Sigmoid colon (tissue), 7 donors: Measurements from ENCODE around the gene C14orf119. TPM values are rescaled to one million over a fixed set of nuclear protein-coding genes. Genes with fewer than 3 reads are reported as not detected.
A peak's percentile ranks its signal among the peaks of the same experiment; 100 is the strongest.

Source experiments
- DNase-seq: peaks from one replicate; pipeline ENCODE4 v3.0.0-alpha.2; 2019
- H3K27ac ChIP-seq, 4 donors: fragments of 200-600 bp; sonication (generic); one replicate each; pipeline ENCODE4 v1.5.1; 2016 to 2019; ENCODE audit warnings: mild to moderate bottlenecking in 1 of 4
- H3K27me3 ChIP-seq, 3 donors: fragments of 200-600 bp; sonication (generic); one replicate each; pipeline ENCODE4 v1.5.1; 2019; ENCODE audit warnings: mild to moderate bottlenecking in 1 of 3
- H3K36me3 ChIP-seq, 4 donors: fragments of 200-600 bp; sonication (generic); one replicate each; pipeline ENCODE4 v1.5.1; 2016 to 2019
- H3K4me1 ChIP-seq, 4 donors: fragments of 200-600 bp; sonication (generic); one replicate each; pipeline ENCODE4 v1.5.1; 2017 to 2019
- H3K4me3 ChIP-seq, 4 donors: fragments of 200-600 bp; sonication (generic); one replicate each; pipeline ENCODE4 v1.5.1; 2017 to 2019; ENCODE audit warnings: mild to moderate bottlenecking in 2 of 4, moderate library complexity in 1 of 4
- H3K9me3 ChIP-seq, 4 donors: fragments of 200-600 bp in 3 of 4; sonication (generic) in 3 of 4; one replicate each; pipeline versions ENCODE4 v1.5.1 to v1.6.1; 2013 to 2019
- CTCF ChIP-seq, 4 experiments: fragments of 450-650 bp in 3 of 4; fragments of 200-600 bp in 1 of 4; IDR thresholded peaks; one replicate each; pipeline ENCODE4 v1.5.1; 2016 to 2019; ENCODE audit warnings: antibody characterized with exemption in 4 of 4, mild to moderate bottlenecking in 3 of 4, moderate library complexity in 2 of 4
- EP300 ChIP-seq, 4 donors: sonication (generic); formaldehyde crosslinking; IDR thresholded peaks; one replicate each; pipeline ENCODE4 v1.6.1; 2017; ENCODE audit warnings: antibody characterized with exemption in 4 of 4
- POLR2A ChIP-seq, 2 donors: fragments of 450-650 bp; IDR thresholded peaks; one replicate each; pipeline ENCODE4 v1.6.1; 2016; ENCODE audit warnings: antibody characterized with exemption in 2 of 2, mild to moderate bottlenecking in 2 of 2, moderate library complexity in 2 of 2
- POLR2AphosphoS5 ChIP-seq, 4 donors: sonication (generic); formaldehyde crosslinking; IDR thresholded peaks; one replicate each; pipeline ENCODE4 v1.6.1; 2017; ENCODE audit warnings: antibody characterized with exemption in 4 of 4
- WGBS, 2 donors: extraction: QIAGEN DNeasy Blood & Tissue Kit; methylation state at CpG; one replicate each; pipeline ENCODE4 v1.1.7; 2013; 5-methylcytosine and 5-hydroxymethylcytosine counted together
- intact Hi-C: fragments of 100-400 bp; cut with DNase I; formaldehyde crosslinking; loops from one replicate; pipeline ENCODE4 v1.15.1; 2023
- polyA plus RNA-seq, 3 donors: library from polyadenylated mRNA; stranded (reverse); fragments of 200-250 nt; gene quantifications; one replicate each; pipeline ENCODE4 v1.2.3, GENCODE V29; 2013
- total RNA-seq, 4 donors: library from RNA; depleted of rRNA; stranded (reverse); fragments of >200 nt; gene quantifications; one replicate each; pipeline ENCODE4 v1.1.0, GENCODE V29; 2016
- donor health status: healthy with polysubstance abuse.
- donor health status: Bipolar disorder and iron deficiency.
- donor health status: healthy.

Gene C14orf119
- total and polyA plus RNA-seq, 7 donors = 22.4 to 94.3 (median 38.9) TPM

DNA sequence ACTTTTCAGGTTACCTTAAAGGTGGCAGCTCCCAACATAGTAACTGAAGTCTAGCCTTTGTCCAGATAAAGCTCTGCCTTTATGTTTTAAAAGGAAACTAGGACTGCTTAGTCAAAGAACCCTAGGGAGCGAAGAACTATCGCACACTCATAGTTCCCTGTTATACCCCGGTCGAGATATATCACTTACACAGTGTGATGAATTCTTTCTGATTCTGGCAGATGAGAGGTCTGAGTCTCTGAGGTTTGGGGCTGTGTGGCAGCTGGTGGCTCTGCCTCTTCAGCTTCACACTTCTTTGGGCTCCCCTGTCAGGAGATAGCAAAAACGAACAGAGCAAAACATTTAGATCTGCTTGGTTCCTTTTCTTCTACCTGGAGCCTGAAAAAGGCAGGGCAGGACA is 17.3 kb upstream of the C14orf119 start:
- H3K4me1 ChIP-seq = peaks cover 0 to 19% (median 5%) of the 10 kb centered on the region in 4 donors
- H3K27ac ChIP-seq = peak overlapping the region; percentile 34 to 67 (median 57)
- TF ChIP-seq POLR2A (IDR thresholded peaks at IDR 0.05) (no peak), CTCF (IDR thresholded peaks at IDR 0.05) (no peak), EP300 (IDR thresholded peaks at IDR 0.05) (no peak), POLR2AphosphoS5 (IDR thresholded peaks at IDR 0.05) (no peak)
- H3K27me3 ChIP-seq = no peaks in the 10 kb centered on the region
- DNase-seq = no peak
- H3K4me3 ChIP-seq = no peak overlapping the region
- WGBS, 2 donors = 90% methylated on average over 5 of the region's 5 CpGs
- H3K36me3 ChIP-seq = peaks cover 47 to 100% (median 70%) of the 10 kb centered on the region in 4 donors
- no peaks in the 10 kb centered on the region for H3K9me3 ChIP-seq
- intact Hi-C loops = no loop called here

- Histone ChIP-seq H3K27ac (peak overlapping the region; percentile 34 to 67 (median 57)), H3K27me3 (no peaks in the 10 kb centered on the region), H3K9me3 (no peaks in the 10 kb centered on the region), H3K36me3 (peaks cover 47 to 100% (median 71%) of the 10 kb centered on the region in 4 donors), H3K4me1 (peaks cover 0 to 19% (median 4%) of the 10 kb centered on the region in 4 donors), H3K4me3 (no peak overlapping the region)
- peak; percentile 92 for DNase-seq
- intact Hi-C loops = no loop called here
- TF ChIP-seq POLR2AphosphoS5 (IDR thresholded peaks at IDR 0.05) = peak in 2 of 4 donors; percentile 14 to 65
- TF ChIP-seq POLR2A (IDR thresholded peaks at IDR 0.05) = no peak
- 43 to 48% methylated on average over 2 of the region's 2 CpGs for WGBS, 2 donors
These were observed 16.6 kb upstream of the C14orf119 start for GRCh38 chr14:23078692-23079116.

GRCh38 chr14:23079716-23080115 is 15.6 kb upstream of the C14orf119 start:
- no peaks in the 10 kb centered on the region for H3K27me3 ChIP-seq
- TF ChIP-seq EP300 (IDR thresholded peaks at IDR 0.05) (no peak), POLR2AphosphoS5 (IDR thresholded peaks at IDR 0.05) (no peak), POLR2A (IDR thresholded peaks at IDR 0.05) (no peak), CTCF (IDR thresholded peaks at IDR 0.05) (no peak)
- H3K4me1 ChIP-seq = peaks cover 0 to 19% (median 4%) of the 10 kb centered on the region in 4 donors
- whole genome bisulfite sequencing, 2 donors = 81 to 93% methylated on average over 2 of the region's 2 CpGs
- H3K36me3 ChIP-seq = peaks cover 47 to 100% (median 77%) of the 10 kb centered on the region in 4 donors
- no peak for DNase-seq
- H3K4me3 ChIP-seq = no peak overlapping the region
- no peaks in the 10 kb centered on the region for H3K9me3 ChIP-seq
- H3K27ac ChIP-seq = peak overlapping the region in 2 of 4 donors; percentile 58 to 67
- intact Hi-C loops = no loop called here

- intact Hi-C loops = no loop called here
These were observed 14.8 kb upstream of the C14orf119 start for GRCh38 chr14:23080474-23080873.

DNA sequence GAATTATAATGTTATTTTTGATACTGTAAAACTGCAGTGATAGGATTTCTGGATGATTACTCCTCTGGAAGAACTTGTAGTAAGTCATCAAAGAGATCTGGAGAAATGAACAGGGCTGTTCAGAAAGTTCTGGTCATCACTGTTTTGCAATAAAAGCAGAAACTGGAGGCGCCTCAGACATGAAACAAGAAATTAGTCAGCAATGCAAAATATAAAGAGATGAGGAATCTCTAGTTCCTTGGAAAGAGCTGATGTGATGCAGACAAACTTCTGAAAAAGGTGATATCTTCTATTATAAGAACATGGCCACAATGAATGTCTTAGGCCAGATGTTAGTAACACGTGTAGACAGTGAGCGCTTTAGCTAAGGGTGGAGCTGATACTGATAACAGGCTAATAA is 9.8 kb upstream of the C14orf119 start:
- intact Hi-C loops = no loop called here
- Histone ChIP-seq H3K4me1 (peaks cover 0 to 7% (median 2%) of the 10 kb centered on the region in 4 donors), H3K27ac (no peak overlapping the region), H3K4me3 (no peak overlapping the region), H3K27me3 (no peaks in the 10 kb centered on the region), H3K9me3 (no peaks in the 10 kb centered on the region), H3K36me3 (peaks cover 21 to 100% (median 74%) of the 10 kb centered on the region in 4 donors)
- DNase-seq = no peak
- no peak for TF ChIP-seq CTCF (IDR thresholded peaks at IDR 0.05)
- WGBS, 2 donors = 79 to 82% methylated on average over 3 of the region's 3 CpGs

More at GRCh38 chr14:23080474-23080873, 14.8 kb upstream of the C14orf119 start:
- 76 to 81% methylated on average over 1 of the region's 1 CpG for WGBS, 2 donors
- TF ChIP-seq CTCF (IDR thresholded peaks at IDR 0.05) (no peak), EP300 (IDR thresholded peaks at IDR 0.05) (no peak), POLR2A (IDR thresholded peaks at IDR 0.05) (no peak), POLR2AphosphoS5 (IDR thresholded peaks at IDR 0.05) (no peak)
- Histone ChIP-seq H3K27me3 (no peaks in the 10 kb centered on the region), H3K9me3 (no peaks in the 10 kb centered on the region), H3K36me3 (peaks cover 47 to 100% (median 78%) of the 10 kb centered on the region in 4 donors), H3K4me1 (peaks cover 0 to 19% (median 4%) of the 10 kb centered on the region in 4 donors), H3K4me3 (no peak overlapping the region), H3K27ac (peak overlapping the region in 1 of 4 donors; percentile 67)
- DNase-seq = no peak
